ENCODE data around the gene JARID2. TPM values are rescaled to one million over a fixed set of nuclear protein-coding genes. Genes with fewer than 3 reads are reported as not detected.

Gene JARID2
- polyA plus RNA-seq, 1 of the 3 experiments (the other 2 are of a cell fraction) = 3.4 TPM

GRCh38 chr6:15249371-15250019, 3.6 kb downstream of the JARID2 start:
- H4K20me1 ChIP-seq (ENCODE audit: insufficient read depth) = no peaks in the 10 kb centered on the region; the same call in 1 of the 2 replicates
- H3K36me3 ChIP-seq (replicated peaks in 1 of 2; ENCODE audit: control insufficient read depth in 1 of 2, insufficient read depth in 2 of 2, low read length in 1 of 2) = no peaks in the 10 kb centered on the region
- DNase-seq = no peak
- no peak for TF ChIP-seq NRF1 (IDR thresholded peaks at IDR 0.05; ENCODE audit: low read depth, low read length)
- no peak for TF ChIP-seq TAF1 (IDR thresholded peaks at IDR 0.05; ENCODE audit: borderline replicate concordance, low read depth, low read length)
- TF ChIP-seq RCOR1 (IDR thresholded peaks at IDR 0.05; ENCODE audit: low read length) = no peak
- TF ChIP-seq POLR2AphosphoS5 (IDR thresholded peaks at IDR 0.05; ENCODE audit: low read depth, low read length) = no peak
- TF ChIP-seq GABPA (IDR thresholded peaks at IDR 0.05; ENCODE audit: low read depth) = no peak
- TF ChIP-seq TCF12 (IDR thresholded peaks at IDR 0.05) = no peak
- no peak for TF ChIP-seq GATA2 (CRISPR knock-in tag; IDR thresholded peaks at IDR 0.05)
- no peak for TF ChIP-seq ELF1 (IDR thresholded peaks at IDR 0.05)
- no peak for TF ChIP-seq RFX5 (IDR thresholded peaks at IDR 0.05; ENCODE audit: low read length)
- no peak for TF ChIP-seq TEAD4 (IDR thresholded peaks at IDR 0.05; ENCODE audit: borderline replicate concordance, insufficient read depth)
- no peak for TF ChIP-seq JUND (IDR thresholded peaks at IDR 0.05)
- no peak for TF ChIP-seq PBX3 (IDR thresholded peaks at IDR 0.05)
- no peak for TF ChIP-seq IRF3 (IDR thresholded peaks at IDR 0.05; ENCODE audit: low read depth, low read length)
- TF ChIP-seq CHD2 (IDR thresholded peaks at IDR 0.05; ENCODE audit: low read length, partially characterized antibody) = no peak
- no peak for TF ChIP-seq CTCF (IDR thresholded peaks at IDR 0.05)
- no peak for TF ChIP-seq MAX (IDR thresholded peaks at IDR 0.05; ENCODE audit: low read depth)
- peak overlapping the region; percentile 79 to 89 for H3K27ac ChIP-seq (ENCODE audit: low read depth in 2 of 2, low read length in 1 of 2)
- peaks cover 4% of the 10 kb centered on the region for H3F3A ChIP-seq (replicated peaks; ENCODE audit: insufficient read depth)
- peaks cover 64% of the 10 kb centered on the region for H3K79me2 ChIP-seq (ENCODE audit: insufficient read depth)
- CTCF ChIA-PET = interaction anchor here (0.7 to 1.9 kb wide), 5 partner anchors 11 to 143 kb away, joined by 3 to 9 read pairs (median 3); no protein-coding TSS in a partner anchor
- POLR2A ChIA-PET = interaction anchor here (1.2 kb wide), 1 partner anchor 141 kb away, joined by 3 read pairs; no protein-coding TSS in a partner anchor
- H2AFZ ChIP-seq (ENCODE audit: low read depth) = peak overlapping the region; percentile 82
- peaks cover 4 to 6% of the 10 kb centered on the region in 2 experiments; a peak in 1 of 4 replicates for H3K4me1 ChIP-seq (ENCODE audit: control insufficient read depth in 1 of 2, insufficient read depth in 2 of 2, low read depth in 1 of 2, low read length in 1 of 2)
- H3K27me3 ChIP-seq (ENCODE audit: insufficient read depth) = no peaks in the 10 kb centered on the region
- 0 out of 2 replicates have a peak, but pooled peaks cover 4% of the 10 kb centered on the region for H3K9me3 ChIP-seq
- no peaks in the 10 kb centered on the region for H3K9me2 ChIP-seq
- peak overlapping the region; percentile 64 for H3K9ac ChIP-seq
- H3K4me3 ChIP-seq (ENCODE audit: low read depth in 2 of 2, low read length in 1 of 2) = peak overlapping the region; percentile 67 to 78
- peak overlapping the region; percentile 82 for H3K4me2 ChIP-seq
- WGBS (ENCODE audit: low lambda C conversion rate) = 63% methylated on average over 9 of the region's 9 CpGs

Data from SK-N-SH (cell line).